Mucosa of descending colon (tissue), 3 donors: ENCODE data around the gene MSMP. TPM values are rescaled to one million over a fixed set of nuclear protein-coding genes. Genes with fewer than 3 reads are reported as not detected.

Source experiments
- ATAC-seq: fragments of 200-7000 bp; cut with Tn5 transposase; one replicate; pipeline ENCODE4 v1.9.1; 2020; ENCODE audit warnings: mild to moderate bottlenecking, moderate library complexity
- DNase-seq, 3 donors: peaks; one replicate each; pipeline ENCODE4 v3.0.0-alpha.2; 2020
- H3K36me3 ChIP-seq: fragments of 200-600 bp; one replicate; pipeline ENCODE4 v1.8.0; 2021; ENCODE audit warnings: low read depth, mild to moderate bottlenecking
- H3K4me1 ChIP-seq: fragments of 200-600 bp; one replicate; pipeline ENCODE4 v1.8.0; 2021; ENCODE audit warnings: low read depth, mild to moderate bottlenecking
- H3K4me3 ChIP-seq: fragments of 200-600 bp; one replicate; pipeline ENCODE4 v1.8.0; 2021; ENCODE audit warnings: mild to moderate bottlenecking
- H3K9me3 ChIP-seq: fragments of 200-600 bp; one replicate; pipeline ENCODE4 v1.8.0; 2021; ENCODE audit warnings: mild to moderate bottlenecking
- intact Hi-C, 2 donors: fragments of 100-400 bp; cut with DNase I in 1 of 2; cut with micrococcal nuclease in 1 of 2; formaldehyde crosslinking; loops; one replicate each; pipeline versions ENCODE4 v1.11.0 to v1.11.1; 2022; cut with DNase I, micrococcal nuclease
- total RNA-seq, 3 donors: library from RNA; stranded (reverse); fragmentation: NEBNext Ultra II Directional in 2 of 3; extraction: Animal tissue kit (Norgen Biotek cat#: 25700) in 2 of 3; gene quantifications; one replicate each; pipeline versions ENCODE4 v1.2.1 to v1.2.4, GENCODE V29; 2021 to 2023
- TF ChIP-seq, protein P1 (sequence below): fragments of 200-600 bp; IDR thresholded peaks from one replicate; pipeline ENCODE4 v1.8.0; 2022; ENCODE audit warnings: antibody characterized with exemption, mild to moderate bottlenecking
- donor health status: DM: no; HTN: no; CAD: no; lungs with moderate emphysema.
- donor health status: DM: no; HTN: no; CAD: no.
- donor health status: DM: no; HTN: yes; CAD: no.

Gene MSMP
- total RNA-seq, 3 donors from 2014 or later: 0.48 TPM; not detected in 2

DNA sequence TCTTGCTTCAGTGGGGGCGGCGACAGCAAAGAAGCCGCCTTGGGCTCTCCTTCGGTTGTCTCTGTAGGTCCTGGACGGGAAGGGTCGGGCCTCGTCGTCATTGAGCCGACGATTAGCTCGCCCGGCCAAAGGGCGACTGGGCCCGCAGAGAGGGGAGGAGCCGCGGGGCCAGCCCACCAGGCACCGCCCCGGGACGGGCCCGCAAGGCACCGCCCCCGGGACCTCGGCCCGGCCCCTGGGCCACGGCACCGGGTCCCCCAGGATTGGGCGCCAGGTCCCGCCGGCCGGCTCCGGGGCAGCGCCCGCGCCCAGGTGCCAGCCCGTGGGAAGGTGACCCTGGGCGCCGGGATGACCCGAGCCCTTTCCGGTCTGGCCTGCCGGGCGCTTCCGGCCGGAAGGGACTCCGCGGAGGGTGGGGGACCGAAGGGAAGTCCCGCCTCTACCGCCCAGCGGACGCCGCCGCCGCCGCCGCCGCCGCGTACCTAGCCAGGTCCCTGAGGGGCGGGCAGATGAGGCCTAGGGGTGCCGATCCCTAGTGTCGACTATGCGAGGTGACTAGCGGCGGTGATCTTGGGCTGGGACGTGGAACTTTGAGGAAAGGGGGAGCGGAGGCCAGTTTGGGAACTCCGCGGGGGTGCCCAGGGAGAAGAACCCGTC is 5.1 kb downstream of the MSMP start, which contains the start of the genes GBA2 and RGP1:
Gene GBA2 (minus strand): TSS at position 371 of the 657 bp plus-strand sequence. CDS start 524 bp downstream, outside the sequence.
Gene RGP1 (plus strand): TSS at position 430 of the 657 bp plus-strand sequence. CDS start 469 bp downstream, outside the sequence.
- no peaks in the 10 kb centered on the region for H3K9me3 ChIP-seq
- DNase-seq: peak; percentile 87 to 94 (median 94)
- TF ChIP-seq, protein P1, sequence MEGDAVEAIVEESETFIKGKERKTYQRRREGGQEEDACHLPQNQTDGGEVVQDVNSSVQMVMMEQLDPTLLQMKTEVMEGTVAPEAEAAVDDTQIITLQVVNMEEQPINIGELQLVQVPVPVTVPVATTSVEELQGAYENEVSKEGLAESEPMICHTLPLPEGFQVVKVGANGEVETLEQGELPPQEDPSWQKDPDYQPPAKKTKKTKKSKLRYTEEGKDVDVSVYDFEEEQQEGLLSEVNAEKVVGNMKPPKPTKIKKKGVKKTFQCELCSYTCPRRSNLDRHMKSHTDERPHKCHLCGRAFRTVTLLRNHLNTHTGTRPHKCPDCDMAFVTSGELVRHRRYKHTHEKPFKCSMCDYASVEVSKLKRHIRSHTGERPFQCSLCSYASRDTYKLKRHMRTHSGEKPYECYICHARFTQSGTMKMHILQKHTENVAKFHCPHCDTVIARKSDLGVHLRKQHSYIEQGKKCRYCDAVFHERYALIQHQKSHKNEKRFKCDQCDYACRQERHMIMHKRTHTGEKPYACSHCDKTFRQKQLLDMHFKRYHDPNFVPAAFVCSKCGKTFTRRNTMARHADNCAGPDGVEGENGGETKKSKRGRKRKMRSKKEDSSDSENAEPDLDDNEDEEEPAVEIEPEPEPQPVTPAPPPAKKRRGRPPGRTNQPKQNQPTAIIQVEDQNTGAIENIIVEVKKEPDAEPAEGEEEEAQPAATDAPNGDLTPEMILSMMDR: no peak
- ATAC-seq: peak; percentile 88
- H3K36me3 ChIP-seq: no peaks in the 10 kb centered on the region
- H3K4me1 ChIP-seq: peaks cover 33% of the 10 kb centered on the region
- H3K4me3 ChIP-seq: peak within 1 kb of the TSS; percentile 74
- intact Hi-C loops: no loop called here

DNA sequence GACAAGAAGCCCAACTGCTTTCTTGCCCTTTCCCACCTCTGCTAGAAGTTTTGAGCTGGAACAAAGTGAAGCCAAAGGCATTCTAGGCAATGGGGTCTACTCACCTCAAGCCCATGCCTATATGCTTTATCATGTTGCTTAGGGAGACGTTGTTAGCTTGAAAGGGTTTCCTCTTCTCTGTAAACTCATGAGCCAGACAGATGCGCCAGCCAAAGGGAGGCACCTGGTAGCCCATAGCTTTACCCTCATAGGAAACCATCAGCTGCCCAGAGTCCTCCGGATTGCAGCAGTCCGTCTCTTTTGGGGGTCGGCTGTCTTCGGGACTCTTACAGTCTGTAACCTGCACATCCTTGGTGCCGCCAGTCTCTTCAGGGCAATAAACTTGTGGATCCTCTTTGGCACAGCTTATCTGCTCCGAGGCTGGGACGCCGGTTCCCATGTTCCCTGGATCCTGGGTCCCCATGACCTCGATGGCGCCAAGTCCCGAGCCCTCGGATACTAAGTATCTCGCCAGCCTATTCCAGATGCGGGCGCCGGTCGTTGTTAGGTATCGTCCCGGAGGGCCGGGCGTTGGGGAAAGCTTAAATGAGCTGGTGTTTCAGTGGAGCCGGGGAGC is 5.7 kb downstream of the MSMP start:
- Histone ChIP-seq H3K36me3 (peaks cover 5% of the 10 kb centered on the region), H3K9me3 (no peaks in the 10 kb centered on the region), H3K4me1 (peaks cover 33% of the 10 kb centered on the region), H3K4me3 (peak overlapping the region; percentile 74)
- intact Hi-C loops: no loop called here
- peak in 1 of 3 donors; percentile 40 for DNase-seq
- TF ChIP-seq, protein P1: no peak
- peak; percentile 0 for ATAC-seq

DNA sequence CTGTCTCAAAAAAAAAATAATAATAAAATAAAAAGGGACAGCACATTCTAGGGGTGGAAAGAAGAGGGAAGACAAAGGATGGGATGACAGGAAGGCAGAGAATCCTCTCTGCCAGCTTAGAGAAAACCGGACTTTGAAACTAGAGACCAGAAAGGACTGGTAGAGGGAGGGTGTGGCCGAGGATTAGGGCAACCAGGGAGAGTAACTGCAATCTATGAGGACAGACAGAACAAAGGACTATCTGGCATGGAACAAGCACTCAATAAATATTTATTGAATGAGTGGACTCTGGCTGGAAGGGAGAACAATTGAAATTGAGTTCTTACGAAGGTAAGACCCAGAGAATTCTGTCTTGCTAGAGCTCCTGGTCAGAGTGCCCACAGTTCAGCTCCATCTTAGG is 7.5 kb downstream of the MSMP start:
- H3K4me1 ChIP-seq: peaks cover 33% of the 10 kb centered on the region
- H3K36me3 ChIP-seq: peaks cover 5% of the 10 kb centered on the region
- TF ChIP-seq, protein P1: no peak
- ATAC-seq (peak; percentile 42), DNase-seq (peak in 1 of 3 donors; percentile 72)
- no peaks in the 10 kb centered on the region for H3K9me3 ChIP-seq
- intact Hi-C loops: no loop called here
- H3K4me3 ChIP-seq: no peak overlapping the region

DNA sequence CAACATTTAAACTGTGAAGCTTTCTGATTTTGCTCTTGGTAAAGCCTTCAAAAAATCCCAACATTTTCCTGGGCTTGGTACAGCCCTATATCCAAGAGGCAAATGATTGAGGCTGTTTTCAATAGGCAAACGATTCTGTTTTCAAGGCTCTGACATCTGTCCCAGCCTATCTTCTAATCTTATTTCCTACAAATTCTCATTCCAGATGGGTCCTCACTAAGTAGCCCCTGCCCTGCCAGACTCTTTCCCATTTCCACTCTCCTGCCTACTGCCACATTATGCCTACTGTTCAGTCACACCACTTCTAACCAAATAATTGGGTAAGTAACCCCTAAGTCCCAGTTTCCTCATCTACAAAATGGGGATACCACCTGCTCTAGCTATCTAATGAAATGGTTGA is 8.5 kb downstream of the MSMP start:
- ATAC-seq (no peak), DNase-seq (no peak)
- H3K4me3 ChIP-seq: no peak overlapping the region
- no peaks in the 10 kb centered on the region for H3K9me3 ChIP-seq
- peaks cover 31% of the 10 kb centered on the region for H3K4me1 ChIP-seq
- intact Hi-C loops: no loop called here
- peaks cover 5% of the 10 kb centered on the region for H3K36me3 ChIP-seq
- TF ChIP-seq, protein P1: no peak

DNA sequence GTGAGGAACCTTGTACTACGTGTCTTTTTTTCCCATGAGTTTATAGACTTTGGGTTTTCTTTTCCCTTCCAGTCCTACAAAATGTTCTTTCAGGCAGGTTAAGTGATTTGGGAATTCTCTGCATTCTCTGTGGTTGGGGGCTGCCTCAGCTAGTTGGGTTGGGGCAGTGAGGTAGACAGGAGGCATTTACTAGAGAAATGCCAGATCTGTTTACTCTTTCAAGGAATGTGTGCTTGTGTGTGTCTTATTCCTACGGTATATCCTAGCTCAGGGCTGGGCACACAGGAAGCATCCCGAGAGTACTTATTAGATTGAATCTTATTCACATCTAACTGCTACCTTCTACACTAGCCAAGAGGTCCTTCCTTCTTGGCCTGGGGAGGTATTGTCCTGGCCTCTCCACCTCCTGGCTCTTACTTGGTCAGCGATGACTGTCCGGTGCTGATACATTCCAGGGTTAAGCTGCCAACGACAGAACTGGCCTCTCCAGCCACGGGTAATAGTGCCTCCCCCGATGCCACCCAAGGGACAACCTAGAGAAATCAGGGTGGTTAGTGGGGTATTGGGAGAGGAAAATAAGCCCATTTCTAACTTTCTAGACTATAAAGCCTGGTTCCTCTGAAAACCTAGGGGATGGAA is 10.1 kb downstream of the MSMP start:
- no peak overlapping the region for H3K4me3 ChIP-seq
- ATAC-seq (no peak), DNase-seq (no peak)
- TF ChIP-seq, protein P1: no peak
- intact Hi-C loops: no loop called here
- H3K36me3 ChIP-seq: peaks cover 17% of the 10 kb centered on the region
- H3K4me1 ChIP-seq: peaks cover 21% of the 10 kb centered on the region
- H3K9me3 ChIP-seq: no peaks in the 10 kb centered on the region
